HCT116 (cell line): Measurements from ENCODE around the gene RAB21. TPM values are rescaled to one million over a fixed set of nuclear protein-coding genes. Genes with fewer than 3 reads are reported as not detected.
A peak's percentile ranks its signal among the peaks of the same experiment; 100 is the strongest.

Experiments
- ATAC-seq: fragments of 200-7000 bp; cut with Tn5 transposase; 2 replicates; pipeline ENCODE4 v1.9.1; 2020; ENCODE audit warnings: mild to moderate bottlenecking, moderate library complexity
- BruUV-seq: library from RNA; stranded (reverse); fragments of 400-500 nt; replicated peaks from 2 replicates; lab custom pipeline; 2021; lab: Mats Ljungman, UMichigan
- CTCF ChIA-PET: fragments of 300-600 bp; sonication (Branson Sonifier 250); formaldehyde crosslinking; loops from one replicate; lab custom pipeline; 2021; ENCODE audit warnings: antibody characterized with exemption; lab: Charles Lee
- POLR2A ChIA-PET: fragments of 300-600, 350-600 bp; sonication (Branson Sonifier 250); formaldehyde crosslinking; loops from one replicate; lab custom pipeline; 2021; ENCODE audit warnings: antibody characterized with exemption; lab: Charles Lee
- RAD21 ChIA-PET, 2 experiments: fragments of 300-600 bp; sonication (Branson Sonifier 250); formaldehyde crosslinking; loops; one replicate each; lab custom pipeline; 2023; ENCODE audit warnings: low total read pairs in 2 of 2; ENCODE audit not compliant: uncharacterized antibody in 2 of 2, unreplicated experiment in 2 of 2, low non-redundant PET in 1 of 2; lab: Charles Lee
- DNase-seq: peaks from one replicate; pipeline ENCODE4 v3.0.0-alpha.2; 2010; ENCODE audit warnings: low read depth, low spot score
- H2AFZ ChIP-seq: fragments of 200-600 bp; shearing (Covaris generic), sonication (generic); 2 replicates; pipeline ENCODE4 v1.6.1; 2017; ENCODE audit warnings: low read depth, mixed run types, mixed read lengths, antibody characterized with exemption, low read length; ENCODE audit not compliant: poor library complexity, severe bottlenecking
- H3K27ac ChIP-seq: 2 replicates; pipeline ENCODE4 v1.5.1; 2012; ENCODE audit warnings: low read depth, low read length
- H3K27me3 ChIP-seq: fragments of 200-600 bp; sonication (generic); 2 replicates; pipeline ENCODE4 v1.6.1; 2016; ENCODE audit warnings: mixed run types, low read length, mixed read lengths; ENCODE audit not compliant: insufficient read depth
- H3K36me3 ChIP-seq, 2 experiments: fragments of 200-500 bp in 1 of 2; fragments of 200-600 bp in 1 of 2; sonication (Bioruptor generic) in 1 of 2; sonication (generic) in 1 of 2; 2 replicates each; pipeline versions ENCODE4 v1.5.1 to v1.6.1; 2014 to 2016; ENCODE audit warnings: low read length in 2 of 2, inconsistent platforms in 1 of 2, mixed read lengths in 1 of 2, mixed run types in 1 of 2; ENCODE audit not compliant: insufficient read depth in 2 of 2, control insufficient read depth in 1 of 2
- H3K4me1 ChIP-seq, 2 experiments: fragments of 200-600 bp in 1 of 2; sonication (generic) in 1 of 2; 2 replicates each; pipeline versions ENCODE4 v1.5.1 to v1.6.1; 2012 to 2017; ENCODE audit warnings: low read length in 2 of 2, inconsistent platforms in 1 of 2, mild to moderate bottlenecking in 1 of 2, mixed read lengths in 1 of 2, mixed run types in 1 of 2, moderate library complexity in 1 of 2; ENCODE audit not compliant: insufficient read depth in 2 of 2, control insufficient read depth in 1 of 2
- H3K4me2 ChIP-seq: fragments of 200-600 bp; sonication (generic); 2 replicates; pipeline ENCODE4 v1.6.1; 2017; ENCODE audit warnings: mixed run types, low read length, mixed read lengths
- H3K4me3 ChIP-seq, 2 experiments: fragments of 200-600 bp in 1 of 2; sonication (generic) in 1 of 2; replicated peaks in 1 of 2; 2 replicates each; pipeline ENCODE4 v1.5.1; 2011 to 2016; ENCODE audit warnings: low read length in 2 of 2, control low read depth in 1 of 2, low read depth in 1 of 2, mild to moderate bottlenecking in 1 of 2, mixed read lengths in 1 of 2, mixed run types in 1 of 2
- H3K79me2 ChIP-seq: fragments of 200-600 bp; sonication (generic); 2 replicates; pipeline ENCODE4 v1.6.1; 2017; ENCODE audit warnings: mild to moderate bottlenecking, mixed run types, low read length, moderate library complexity, mixed read lengths; ENCODE audit not compliant: insufficient read depth
- H3K9ac ChIP-seq: fragments of 200-600 bp; sonication (generic); 2 replicates; pipeline ENCODE4 v1.6.1; 2016; ENCODE audit warnings: low read length, mixed read lengths
- H3K9me2 ChIP-seq: fragments of 200-600 bp; sonication (generic), shearing (Covaris generic); 2 replicates; pipeline ENCODE4 v1.6.1; 2017; ENCODE audit warnings: mixed run types, mild to moderate bottlenecking, moderate library complexity; ENCODE audit not compliant: insufficient read depth
- H3K9me3 ChIP-seq, 2 experiments: fragments of 200-500 bp in 1 of 2; fragments of 200-600 bp in 1 of 2; sonication (Bioruptor generic) in 1 of 2; sonication (generic) in 1 of 2; 2 replicates each; pipeline ENCODE4 v1.6.1; 2014 to 2017; ENCODE audit warnings: low read length in 2 of 2, mixed read lengths in 2 of 2, inconsistent platforms in 1 of 2, low read depth in 1 of 2, mild to moderate bottlenecking in 1 of 2, mixed run types in 1 of 2, moderate library complexity in 1 of 2; ENCODE audit not compliant: control insufficient read depth in 1 of 2, insufficient read depth in 1 of 2
- H4K20me1 ChIP-seq: fragments of 200-600 bp; sonication (generic), shearing (Covaris generic); 2 replicates; pipeline ENCODE4 v1.6.1; 2017; ENCODE audit warnings: mixed run types, mild to moderate bottlenecking, moderate library complexity; ENCODE audit not compliant: insufficient read depth
- ATF3 ChIP-seq: IDR thresholded peaks from 2 replicates; pipeline ENCODE4 v1.6.1; 2012
- CBX3 ChIP-seq: IDR thresholded peaks from 2 replicates; pipeline ENCODE4 v1.6.1; 2012; ENCODE audit warnings: low read depth
- CEBPB ChIP-seq: IDR thresholded peaks from 2 replicates; pipeline ENCODE4 v1.6.1; 2012; ENCODE audit warnings: low read depth
- CTCF ChIP-seq, 3 experiments: fragments of 200-600 bp in 1 of 3; sonication (generic) in 1 of 3; IDR thresholded peaks in 2 of 3; conservative IDR thresholded peaks in 1 of 3; 2 replicates each; pipeline ENCODE4 v1.5.1; 2012 to 2017; ENCODE audit warnings: low read depth in 2 of 3, low read length in 2 of 3, antibody characterized with exemption in 1 of 3, borderline replicate concordance in 1 of 3, control low read depth in 1 of 3, mild to moderate bottlenecking in 1 of 3, mixed read lengths in 1 of 3, mixed run types in 1 of 3, moderate library complexity in 1 of 3; ENCODE audit not compliant: insufficient read depth in 1 of 3
- EGR1 ChIP-seq: IDR thresholded peaks from 2 replicates; pipeline ENCODE4 v1.6.1; 2012; ENCODE audit warnings: low read depth
- ELF1 ChIP-seq: IDR thresholded peaks from 2 replicates; pipeline ENCODE4 v1.6.1; 2012; ENCODE audit warnings: low read depth, borderline replicate concordance
- EZH2 ChIP-seq: fragments of 200-600 bp; sonication (generic); IDR thresholded peaks from 2 replicates; pipeline ENCODE4 v1.6.1; 2017; ENCODE audit warnings: antibody characterized with exemption, mixed run types
- EZH2phosphoT487 ChIP-seq: fragments of 200-600 bp; IDR thresholded peaks from 2 replicates; pipeline ENCODE4 v1.6.1; 2018; ENCODE audit warnings: antibody characterized with exemption, borderline replicate concordance
- JUND ChIP-seq: IDR thresholded peaks from 2 replicates; pipeline ENCODE4 v1.6.1; 2012
- MAX ChIP-seq: IDR thresholded peaks from 2 replicates; pipeline ENCODE4 v1.6.1; 2012
- POLR2A ChIP-seq: IDR thresholded peaks from 2 replicates; pipeline ENCODE4 v1.7.0; 2011; ENCODE audit warnings: borderline replicate concordance; ENCODE audit not compliant: insufficient read depth, insufficient read length; ENCODE audit errors: extremely low read depth
- SIN3A ChIP-seq: IDR thresholded peaks from 2 replicates; pipeline ENCODE4 v1.6.1; 2012; ENCODE audit warnings: low read depth
- SP1 ChIP-seq: IDR thresholded peaks from 2 replicates; pipeline ENCODE4 v1.6.1; 2012; ENCODE audit warnings: low read depth
- SRF ChIP-seq: IDR thresholded peaks from 2 replicates; pipeline ENCODE4 v1.6.1; 2012; ENCODE audit warnings: low read depth
- YY1 ChIP-seq: IDR thresholded peaks from 2 replicates; pipeline ENCODE4 v1.6.1; 2011; ENCODE audit warnings: low read length, low read depth, moderate library complexity, mild to moderate bottlenecking; ENCODE audit not compliant: insufficient replicate concordance; ENCODE audit errors: extremely low read depth
- ZBTB33 ChIP-seq: IDR thresholded peaks from 2 replicates; pipeline ENCODE4 v1.6.1; 2011; ENCODE audit warnings: mild to moderate bottlenecking, low read length, moderate library complexity; ENCODE audit not compliant: insufficient replicate concordance; ENCODE audit errors: extremely low read depth
- ZFX ChIP-seq: fragments of 450-650 bp; IDR thresholded peaks from 2 replicates; pipeline ENCODE4 v1.6.1; 2017
- intact Hi-C: fragments of 100-400 bp; cut with micrococcal nuclease; formaldehyde crosslinking; loops from 2 replicates; pipeline ENCODE4 v1.10.0; 2022
- total RNA-seq: library from RNA; stranded (reverse); gene quantifications from one replicate; pipeline ENCODE4 v1.2.1, GENCODE V29; 2021; ENCODE audit not compliant: unreplicated experiment

The RAB21 gene
- total RNA-seq, 1 experiment from 2014 or later: 57.1 TPM

- Histone ChIP-seq H2AFZ (no peak overlapping the region), H4K20me1 (no peaks in the 10 kb centered on the region), H3K4me1 (peaks cover 11 to 19% of the 10 kb centered on the region in 2 experiments), H3K36me3 (no peaks in the 10 kb centered on the region), H3K9me2 (no peaks in the 10 kb centered on the region), H3K9me3 (no peaks in the 10 kb centered on the region), H3K79me2 (peaks cover 41% of the 10 kb centered on the region), H3K27me3 (no peaks in the 10 kb centered on the region), H3K9ac (peak overlapping the region; percentile 88), H3K4me2 (peak overlapping the region; percentile 84), H3K4me3 (no peak overlapping the region; a peak in 2 of 4 replicates), H3K27ac (0 out of 2 replicates have a peak overlapping the region, but pooled peaks have one; percentile 45)
- intact Hi-C loops: no loop called here
- RAD21 ChIA-PET: no interaction called here
- BruUV-seq: no TSS peak
- POLR2A ChIA-PET: no interaction called here
- ATAC-seq (no peak), DNase-seq (no peak)
- no peak for TF ChIP-seq YY1
- TF ChIP-seq ZBTB33: no peak
- no peak for TF ChIP-seq CTCF (IDR thresholded peaks at IDR 0.05 in 2 of 3, conservative IDR thresholded peaks at IDR 0.05 in 1 of 3; ENCODE audit: borderline replicate concordance in 1 of 3, insufficient read depth in 1 of 3, low read depth in 2 of 3, low read length in 2 of 3)
- TF ChIP-seq ATF3: no peak
- no peak for TF ChIP-seq ELF1
- no peak for TF ChIP-seq CBX3
- no peak for TF ChIP-seq EGR1
- TF ChIP-seq EZH2: no peak
- no peak for TF ChIP-seq EZH2phosphoT487
- TF ChIP-seq SIN3A: no peak
- no peak for TF ChIP-seq SRF
- no peak for TF ChIP-seq CEBPB
- no peak for TF ChIP-seq MAX
- TF ChIP-seq SP1: no peak
- TF ChIP-seq ZFX: no peak
- TF ChIP-seq JUND: no peak
- TF ChIP-seq POLR2A: no peak
- CTCF ChIA-PET: no interaction called here
Measured at GRCh38 chr12:71838676-71839075, 84.0 kb downstream of the RAB21 start.
